OCI-LY7 (cell line): ENCODE data around the gene AMIGO2. TPM values are rescaled to one million over a fixed set of nuclear protein-coding genes. Genes with fewer than 3 reads are reported as not detected.

ENCODE experiments used
- BruUV-seq: library from RNA; stranded (reverse); fragments of 400-500 nt; replicated peaks from 2 replicates; lab custom pipeline; 2021; lab: Mats Ljungman, UMichigan
- CTCF ChIA-PET: fragments of 300-600 bp; sonication (Branson Sonifier 250); formaldehyde crosslinking; loops from one replicate; lab custom pipeline; 2022; ENCODE audit warnings: antibody characterized with exemption; ENCODE audit not compliant: unreplicated experiment; lab: Charles Lee
- POLR2A ChIA-PET: fragments of 300-600 bp; sonication (Branson Sonifier 250); formaldehyde crosslinking; loops from one replicate; lab custom pipeline; 2022; ENCODE audit warnings: antibody characterized with exemption; lab: Charles Lee
- DNase-seq: peaks from one replicate; pipeline ENCODE4 v3.0.0-alpha.2; 2015; ENCODE audit warnings: low spot score
- H2AFZ ChIP-seq: fragments of 200-600 bp; sonication (generic), shearing (Covaris generic); 2 replicates; pipeline ENCODE4 v1.6.1; 2014; ENCODE audit warnings: mild to moderate bottlenecking, antibody characterized with exemption, low read length, moderate library complexity
- H3K27ac ChIP-seq: fragments of 200-600 bp; sonication (generic); 2 replicates; pipeline ENCODE4 v1.5.1; 2014; ENCODE audit warnings: mixed run types, low read depth, mild to moderate bottlenecking, moderate library complexity, low read length, inconsistent platforms; ENCODE audit not compliant: poor library complexity, severe bottlenecking
- H3K36me3 ChIP-seq: fragments of 200-600 bp; sonication (generic); 2 replicates; pipeline ENCODE4 v1.6.1; 2014; ENCODE audit warnings: mild to moderate bottlenecking, antibody characterized with exemption, low read length, moderate library complexity, mixed read lengths; ENCODE audit not compliant: insufficient read depth
- H3K4me1 ChIP-seq: fragments of 200-600 bp; sonication (generic); 2 replicates; pipeline ENCODE4 v1.5.1; 2014; ENCODE audit warnings: mild to moderate bottlenecking, low read length; ENCODE audit not compliant: insufficient read depth, poor library complexity, severe bottlenecking
- H3K4me2 ChIP-seq: fragments of 200-600 bp; sonication (generic); 2 replicates; pipeline ENCODE4 v1.6.1; 2014; ENCODE audit warnings: mild to moderate bottlenecking, low read length
- H3K4me3 ChIP-seq: fragments of 200-600 bp; sonication (generic); 2 replicates; pipeline ENCODE4 v1.5.1; 2014; ENCODE audit warnings: mild to moderate bottlenecking, low read depth, low read length; ENCODE audit not compliant: poor library complexity, severe bottlenecking
- H3K79me2 ChIP-seq: fragments of 200-600 bp; sonication (generic); 2 replicates; pipeline ENCODE4 v1.6.1; 2016; ENCODE audit warnings: low read depth, mild to moderate bottlenecking, low read length, moderate library complexity, mixed read lengths; ENCODE audit not compliant: insufficient read depth
- H3K9me2 ChIP-seq: fragments of 200-600 bp; sonication (generic); 2 replicates; pipeline ENCODE4 v1.6.1; 2016; ENCODE audit warnings: mild to moderate bottlenecking, low read length, mixed read lengths; ENCODE audit not compliant: insufficient read depth
- H3K9me3 ChIP-seq: fragments of 200-600 bp; sonication (generic); 2 replicates; pipeline ENCODE4 v1.6.1; 2014; ENCODE audit warnings: mild to moderate bottlenecking, mixed run types, low read length, mixed read lengths
- H4K20me1 ChIP-seq: fragments of 200-600 bp; sonication (generic); 2 replicates; pipeline ENCODE4 v1.6.1; 2014; ENCODE audit warnings: mild to moderate bottlenecking, antibody characterized with exemption, low read length, moderate library complexity, mixed read lengths; ENCODE audit not compliant: insufficient read depth
- EZH2phosphoT487 ChIP-seq: fragments of 200-600 bp; sonication (generic); IDR thresholded peaks from 2 replicates; pipeline ENCODE4 v1.6.1; 2018; ENCODE audit warnings: low read depth, borderline replicate concordance, mild to moderate bottlenecking, mixed run types, antibody characterized with exemption, low read length, moderate library complexity, mixed read lengths
- intact Hi-C: fragments of 100-400 bp; cut with micrococcal nuclease; formaldehyde crosslinking; loops from one replicate; pipeline ENCODE4 v1.10.0; 2022; ENCODE audit not compliant: unreplicated experiment
- total RNA-seq, 2 experiments: library from RNA; depleted of rRNA in 1 of 2; stranded (reverse); fragments of >200 nt in 1 of 2; shearing (Covaris generic) in 1 of 2; gene quantifications; 2 replicates each; pipeline ENCODE4 v1.2.3, GENCODE V29; 2014 to 2022
- TF ChIP-seq, protein P1 (sequence below): fragments of 200-600 bp; sonication (generic); conservative IDR thresholded peaks from 2 replicates; pipeline ENCODE4 v1.5.1; 2014; ENCODE audit warnings: mild to moderate bottlenecking, antibody characterized with exemption, low read length, moderate library complexity, mixed read lengths

The AMIGO2 gene
- total RNA-seq, 2 experiments from 2014 or later: not detected

DNA sequence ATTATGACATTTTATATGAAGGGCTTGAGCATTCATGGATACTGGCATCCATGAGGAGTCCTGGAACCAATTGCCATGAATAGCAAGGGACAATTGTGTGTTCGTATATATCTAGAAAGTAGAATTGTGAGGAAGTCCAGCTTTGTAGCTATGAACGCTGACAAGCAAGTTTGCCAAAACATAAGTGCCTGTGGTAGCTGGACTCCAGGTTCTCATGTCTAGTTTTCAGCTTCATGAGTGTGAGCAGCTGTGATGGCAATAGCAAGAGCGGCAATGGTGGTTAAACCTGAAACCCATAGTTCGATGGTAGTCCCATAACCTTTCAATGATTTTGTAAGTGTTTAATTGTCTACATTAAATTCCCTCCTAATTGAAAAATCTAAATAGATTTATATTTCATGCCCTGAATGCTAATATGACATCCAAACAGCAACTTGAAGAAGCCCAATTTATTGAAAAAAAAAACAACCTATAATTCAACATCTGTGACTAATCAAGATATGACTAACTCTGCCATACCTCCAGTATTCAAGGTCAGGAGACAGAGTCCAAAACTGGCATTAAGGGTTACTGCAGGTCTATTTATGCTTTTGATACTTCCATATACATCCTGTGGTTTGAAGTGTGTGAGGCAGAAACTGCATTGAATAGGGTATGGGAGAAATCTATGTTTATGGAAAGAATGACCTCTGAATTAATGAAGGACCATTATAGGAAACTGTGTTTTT, 50.6 kb downstream of the AMIGO2 start:
- BruUV-seq: no TSS peak
- H3K79me2 ChIP-seq: no peaks in the 10 kb centered on the region
- CTCF ChIA-PET: no interaction called here
- POLR2A ChIA-PET: no interaction called here
- no peak overlapping the region for H3K27ac ChIP-seq
- no peaks in the 10 kb centered on the region for H3K36me3 ChIP-seq
- no peak overlapping the region for H3K4me2 ChIP-seq
- H2AFZ ChIP-seq: no peak overlapping the region
- no peak overlapping the region for H3K4me3 ChIP-seq
- H3K4me1 ChIP-seq: no peaks in the 10 kb centered on the region
- no peaks in the 10 kb centered on the region for H3K9me2 ChIP-seq
- no peak for TF ChIP-seq EZH2phosphoT487
- TF ChIP-seq, protein P1, sequence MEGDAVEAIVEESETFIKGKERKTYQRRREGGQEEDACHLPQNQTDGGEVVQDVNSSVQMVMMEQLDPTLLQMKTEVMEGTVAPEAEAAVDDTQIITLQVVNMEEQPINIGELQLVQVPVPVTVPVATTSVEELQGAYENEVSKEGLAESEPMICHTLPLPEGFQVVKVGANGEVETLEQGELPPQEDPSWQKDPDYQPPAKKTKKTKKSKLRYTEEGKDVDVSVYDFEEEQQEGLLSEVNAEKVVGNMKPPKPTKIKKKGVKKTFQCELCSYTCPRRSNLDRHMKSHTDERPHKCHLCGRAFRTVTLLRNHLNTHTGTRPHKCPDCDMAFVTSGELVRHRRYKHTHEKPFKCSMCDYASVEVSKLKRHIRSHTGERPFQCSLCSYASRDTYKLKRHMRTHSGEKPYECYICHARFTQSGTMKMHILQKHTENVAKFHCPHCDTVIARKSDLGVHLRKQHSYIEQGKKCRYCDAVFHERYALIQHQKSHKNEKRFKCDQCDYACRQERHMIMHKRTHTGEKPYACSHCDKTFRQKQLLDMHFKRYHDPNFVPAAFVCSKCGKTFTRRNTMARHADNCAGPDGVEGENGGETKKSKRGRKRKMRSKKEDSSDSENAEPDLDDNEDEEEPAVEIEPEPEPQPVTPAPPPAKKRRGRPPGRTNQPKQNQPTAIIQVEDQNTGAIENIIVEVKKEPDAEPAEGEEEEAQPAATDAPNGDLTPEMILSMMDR: no peak
- H3K9me3 ChIP-seq: no peaks in the 10 kb centered on the region
- DNase-seq: no peak
- H4K20me1 ChIP-seq: no peaks in the 10 kb centered on the region
- intact Hi-C loops: loop anchor here (10.0 kb wide), 1 partner anchor 954 kb away; no protein-coding TSS in a partner anchor

DNA sequence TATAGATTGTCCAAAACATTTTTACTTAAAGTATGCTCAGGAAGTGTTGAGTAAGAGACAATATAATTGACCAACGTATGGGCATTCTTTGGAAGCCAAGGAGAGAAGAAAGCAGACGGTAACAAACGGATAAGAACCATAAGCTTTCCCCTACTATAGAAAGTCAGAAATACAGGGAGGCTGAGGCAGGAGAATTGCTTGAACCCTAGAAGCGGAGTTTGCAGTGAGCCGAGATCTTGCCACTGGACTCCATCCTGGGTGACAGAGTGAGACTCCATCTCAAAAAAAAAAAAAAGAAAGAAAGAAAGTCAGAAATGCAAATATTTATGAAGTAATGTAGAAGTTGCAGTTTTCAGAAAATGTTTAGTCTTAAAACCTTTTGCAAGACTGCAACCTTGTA, 51.6 kb downstream of the AMIGO2 start:
- ChIA-PET CTCF (no interaction called here), POLR2A (no interaction called here)
- no peaks in the 10 kb centered on the region for H3K36me3 ChIP-seq
- no peak overlapping the region for H3K27ac ChIP-seq
- H3K9me2 ChIP-seq: no peaks in the 10 kb centered on the region
- no peaks in the 10 kb centered on the region for H3K4me1 ChIP-seq
- no peaks in the 10 kb centered on the region for H3K79me2 ChIP-seq
- H3K9me3 ChIP-seq: no peaks in the 10 kb centered on the region
- H4K20me1 ChIP-seq: no peaks in the 10 kb centered on the region
- H3K4me2 ChIP-seq: no peak overlapping the region
- no peak for DNase-seq
- intact Hi-C loops: loop anchor here (10.0 kb wide), 1 partner anchor 953 kb away; no protein-coding TSS in a partner anchor
- H3K4me3 ChIP-seq: no peak overlapping the region
- no TSS peak for BruUV-seq
- no peak for TF ChIP-seq EZH2phosphoT487
- TF ChIP-seq, protein P1: no peak
- H2AFZ ChIP-seq: no peak overlapping the region

Other genes starting within 250 kb of the AMIGO2 start
- 8.4 TPM in 2 replicates for gene PCED1B, start 338 bp downstream of the AMIGO2 start, total RNA-seq (2014; rRNA removed; shearing (Covaris generic))
- gene PCED1B, start 338 bp downstream of the AMIGO2 start, total RNA-seq (2022): 19.3 and 24.3 TPM in 2 replicates